T47D (cell line): ENCODE measurements around the gene PLK3.

Source experiments
- DNase-seq, 2 experiments: peaks; one replicate each; pipeline versions ENCODE4 v3.0.0 to v3.0.0-alpha.2; 2011 to 2012; ENCODE audit warnings: low read depth in 1 of 2, low spot score in 1 of 2
- JUND ChIP-seq: IDR thresholded peaks from 2 replicates; pipeline ENCODE4 v1.6.1; 2012; ENCODE audit warnings: low read depth
- in situ Hi-C: cut with HindIII; loops from 2 replicates; pipeline ENCODE4 v1.10.0; 2016; ENCODE audit warnings: low sequenced_read_pairs, low pct_unique_long_range_greater_than_20kb

The PLK3 gene

DNA sequence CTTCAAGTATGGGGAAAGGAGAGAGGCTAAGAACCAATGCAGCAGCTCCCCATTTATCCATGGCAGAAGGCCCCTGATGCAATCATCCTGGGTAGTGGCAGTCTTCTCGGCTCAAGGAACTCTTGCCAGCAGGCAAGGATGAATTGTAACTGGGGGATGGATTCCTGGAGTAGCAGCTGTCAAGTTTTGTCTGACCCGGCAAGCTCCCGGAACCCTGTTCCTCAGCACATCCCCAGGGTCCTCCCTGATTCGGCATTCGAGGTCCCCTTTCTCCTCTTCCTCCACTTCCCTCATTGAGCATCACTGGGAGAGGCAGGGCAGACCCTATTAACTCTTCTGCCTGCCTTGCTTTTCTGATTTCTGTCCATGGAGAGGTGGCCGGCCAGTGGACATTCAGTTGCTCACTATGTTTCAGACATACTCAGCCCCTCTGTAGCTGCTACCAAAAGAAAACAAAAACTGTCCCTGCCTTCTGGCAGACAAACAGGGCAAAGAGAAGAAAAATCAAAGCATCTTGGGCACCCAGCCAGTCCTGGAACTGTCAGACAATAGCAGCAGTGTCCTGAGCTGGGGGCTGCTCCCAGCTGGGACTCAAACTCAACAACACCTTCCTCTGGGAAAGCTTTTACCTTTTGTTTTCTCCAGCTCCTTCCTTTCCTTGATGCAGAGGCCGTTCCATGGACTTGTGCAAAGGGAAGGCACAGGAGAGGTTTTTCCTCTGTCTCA lies 48.4 kb downstream of the PLK3 start:
- DNase-seq: no peak
- in situ Hi-C loops: no loop called here
- TF ChIP-seq JUND: no peak

DNA sequence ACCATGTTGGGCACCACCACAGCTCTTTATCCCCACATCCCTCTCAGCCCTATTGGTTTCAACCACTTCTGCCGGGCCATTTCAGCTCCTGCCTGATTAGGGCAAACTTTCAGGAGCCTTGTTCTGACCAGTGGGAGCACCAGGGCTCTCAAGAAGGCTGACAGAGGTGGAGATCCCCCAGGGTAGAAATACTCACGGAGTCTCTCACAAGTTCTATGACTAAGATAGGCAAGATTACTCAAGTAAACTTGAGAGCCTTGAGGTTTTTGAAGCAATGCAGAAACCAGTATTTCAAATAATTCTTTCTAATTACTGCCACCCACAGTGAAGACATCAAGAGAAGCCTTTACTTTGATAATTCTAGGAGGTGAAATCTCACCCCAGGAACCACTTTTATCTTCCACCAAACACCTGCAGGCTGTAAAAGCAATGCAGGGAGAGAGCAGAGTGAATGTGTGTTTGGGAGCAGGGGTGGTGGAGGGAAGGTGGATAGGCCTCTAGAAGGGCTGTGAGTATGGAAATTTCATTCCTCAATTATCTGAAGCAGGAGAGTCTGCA lies 49.5 kb downstream of the PLK3 start:
- no peak for DNase-seq
- no peak for TF ChIP-seq JUND
- in situ Hi-C loops: no loop called here

DNA sequence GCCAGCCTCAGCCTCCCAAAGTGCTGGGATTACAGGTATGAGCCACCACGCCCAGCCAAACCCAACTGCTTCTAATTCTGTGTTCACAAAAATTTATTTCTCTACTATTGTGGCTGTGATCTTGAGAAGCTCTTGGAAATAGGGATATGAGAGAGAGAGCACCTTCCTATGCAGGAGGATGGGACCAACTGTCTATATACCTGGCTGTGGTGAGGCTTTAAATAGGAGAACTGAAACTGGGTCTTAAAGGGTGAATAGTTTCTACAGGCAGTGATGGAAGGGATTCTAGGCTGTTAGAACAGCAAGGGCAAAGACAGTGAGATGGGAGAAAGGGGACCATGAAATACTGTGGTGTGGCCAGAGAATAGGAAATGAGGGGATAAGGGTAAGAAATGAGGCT lies 51.1 kb downstream of the PLK3 start:
- no peak for DNase-seq
- in situ Hi-C loops: no loop called here
- TF ChIP-seq JUND: no peak

DNA sequence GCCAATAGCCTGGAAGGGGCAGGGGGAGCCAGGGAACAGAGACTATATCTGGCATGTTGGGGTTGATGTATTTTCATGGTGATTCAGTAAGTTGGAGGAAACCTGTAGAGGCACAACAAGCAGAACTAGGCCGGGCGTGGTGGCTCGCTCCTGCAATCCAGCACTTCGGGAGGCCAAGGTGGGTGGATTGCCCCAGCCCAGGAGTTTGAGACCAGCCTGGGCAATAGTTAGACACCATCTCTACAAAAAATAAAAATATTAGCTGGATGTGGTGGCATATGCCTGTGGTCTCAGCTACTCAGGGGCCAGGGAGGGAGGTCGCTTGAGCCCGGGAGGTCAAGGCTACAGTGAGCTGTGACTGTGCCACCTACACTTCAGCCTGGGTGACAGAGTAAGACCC lies 53.0 kb downstream of the PLK3 start:
- DNase-seq: no peak
- in situ Hi-C loops: no loop called here
- no peak for TF ChIP-seq JUND

DNA sequence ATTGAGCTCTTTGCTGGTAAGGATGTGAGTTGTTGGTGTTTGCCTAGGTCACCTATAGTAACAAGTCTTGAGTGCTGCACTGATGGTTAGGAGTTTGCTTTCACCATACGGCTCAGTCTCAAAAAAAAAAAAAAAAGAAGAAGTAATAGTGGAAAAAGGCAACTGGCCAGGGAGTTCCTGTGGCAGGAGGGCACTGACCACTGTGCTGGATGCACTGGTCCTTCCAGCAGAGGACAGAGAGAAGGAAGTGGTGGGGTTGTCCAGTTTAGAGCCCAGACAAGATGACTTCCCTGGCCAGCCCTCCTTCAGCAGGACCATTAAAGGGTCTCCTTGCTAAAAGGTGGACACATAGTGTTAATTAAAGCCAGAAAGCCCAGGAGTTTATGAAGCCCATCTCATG lies 54.8 kb downstream of the PLK3 start:
- in situ Hi-C loops: no loop called here
- no peak for DNase-seq
- no peak for TF ChIP-seq JUND
